Esophagus squamous epithelium (tissue), 4 donors: Measurements from ENCODE around the gene UGT3A2.

ENCODE experiments used
- POLR2A ChIP-seq, 4 donors: fragments of 450-650 bp; IDR thresholded peaks; one replicate each; pipeline ENCODE4 v1.6.1; 2017; ENCODE audit warnings: antibody characterized with exemption in 4 of 4, mild to moderate bottlenecking in 4 of 4, moderate library complexity in 3 of 4
- TF ChIP-seq, protein P1 (sequence below), 6 experiments: fragments of 450-650 bp in 4 of 6; fragments of 200-600 bp in 2 of 6; sonication (generic) in 2 of 6; IDR thresholded peaks; one replicate each; pipeline ENCODE4 v1.5.1; 2016 to 2019; ENCODE audit warnings: antibody characterized with exemption in 6 of 6, mild to moderate bottlenecking in 4 of 6, moderate library complexity in 4 of 6

DNA sequence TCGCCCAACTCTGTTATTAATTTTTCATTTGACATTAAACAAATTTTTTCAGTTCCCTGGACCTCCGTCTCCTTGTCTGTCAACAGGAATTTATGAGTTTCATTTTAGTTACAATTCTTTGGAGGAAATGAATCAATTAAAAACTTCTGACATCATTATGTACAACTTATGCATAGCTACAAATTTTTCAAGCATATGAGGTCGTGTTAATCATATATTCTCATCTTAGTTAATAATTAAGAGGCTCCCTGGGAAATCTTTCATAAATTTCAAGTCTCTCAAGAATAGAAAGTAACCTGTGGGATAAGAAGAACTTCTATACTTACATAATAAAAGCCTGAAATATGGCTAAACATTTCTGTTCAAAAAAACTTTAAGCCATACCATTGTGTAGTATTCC is 78.9 kb downstream of the UGT3A2 start:
- no peak for TF ChIP-seq POLR2A (IDR thresholded peaks at IDR 0.05)
- TF ChIP-seq, protein P1, sequence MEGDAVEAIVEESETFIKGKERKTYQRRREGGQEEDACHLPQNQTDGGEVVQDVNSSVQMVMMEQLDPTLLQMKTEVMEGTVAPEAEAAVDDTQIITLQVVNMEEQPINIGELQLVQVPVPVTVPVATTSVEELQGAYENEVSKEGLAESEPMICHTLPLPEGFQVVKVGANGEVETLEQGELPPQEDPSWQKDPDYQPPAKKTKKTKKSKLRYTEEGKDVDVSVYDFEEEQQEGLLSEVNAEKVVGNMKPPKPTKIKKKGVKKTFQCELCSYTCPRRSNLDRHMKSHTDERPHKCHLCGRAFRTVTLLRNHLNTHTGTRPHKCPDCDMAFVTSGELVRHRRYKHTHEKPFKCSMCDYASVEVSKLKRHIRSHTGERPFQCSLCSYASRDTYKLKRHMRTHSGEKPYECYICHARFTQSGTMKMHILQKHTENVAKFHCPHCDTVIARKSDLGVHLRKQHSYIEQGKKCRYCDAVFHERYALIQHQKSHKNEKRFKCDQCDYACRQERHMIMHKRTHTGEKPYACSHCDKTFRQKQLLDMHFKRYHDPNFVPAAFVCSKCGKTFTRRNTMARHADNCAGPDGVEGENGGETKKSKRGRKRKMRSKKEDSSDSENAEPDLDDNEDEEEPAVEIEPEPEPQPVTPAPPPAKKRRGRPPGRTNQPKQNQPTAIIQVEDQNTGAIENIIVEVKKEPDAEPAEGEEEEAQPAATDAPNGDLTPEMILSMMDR (IDR thresholded peaks at IDR 0.05) = no peak
